NCI-H345 treated with DMSO at 0.1 percent for 48 hours (cell line): ENCODE results near the gene IP6K2.

Experiments
- DNase-seq: peaks from one replicate; lab custom pipeline; 2025; ENCODE audit not compliant: unreplicated experiment; lab: John Stamatoyannopoulos, UW

Gene IP6K2

GRCh38 chr3:48690846-48691458 is 26.1 kb downstream of the IP6K2 start:
- no peak for DNase-seq

- no peak for DNase-seq
Measured at GRCh38 chr3:48689384-48689783, 27.6 kb downstream of the IP6K2 start.

- no peak for DNase-seq
Measured at GRCh38 chr3:48688737-48689075, 28.3 kb downstream of the IP6K2 start.

GRCh38 chr3:48688032-48688736 is 28.8 kb downstream of the IP6K2 start:
- no peak for DNase-seq

- no peak for DNase-seq
Measured at GRCh38 chr3:48687220-48687678, 29.8 kb downstream of the IP6K2 start.

GRCh38 chr3:48686538-48687219 is 30.3 kb downstream of the IP6K2 start:
- no peak for DNase-seq

GRCh38 chr3:48685603-48686511 is 31.2 kb downstream of the IP6K2 start, which contains the start of gene NCKIPSD:
TSS of gene NCKIPSD (minus strand) at chr3:48685915. CDS start at chr3:48685807, 108 bp downstream.
- DNase-seq = peak; percentile 41

- no peak for DNase-seq
Measured at GRCh38 chr3:48685293-48685602, 31.8 kb downstream of the IP6K2 start.

GRCh38 chr3:48684480-48685143 is 32.4 kb downstream of the IP6K2 start:
- DNase-seq = no peak

GRCh38 chr3:48684054-48684349 is 33.0 kb downstream of the IP6K2 start:
- no peak for DNase-seq

- no peak for DNase-seq
Measured at GRCh38 chr3:48682786-48683185, 34.2 kb downstream of the IP6K2 start.

GRCh38 chr3:48681974-48682610 is 34.9 kb downstream of the IP6K2 start:
- no peak for DNase-seq

GRCh38 chr3:48681541-48681880 is 35.5 kb downstream of the IP6K2 start:
- DNase-seq = no peak

- no peak for DNase-seq
Measured at GRCh38 chr3:48680811-48681540, 36.0 kb downstream of the IP6K2 start.

GRCh38 chr3:48679411-48680391 is 37.3 kb downstream of the IP6K2 start:
- no peak for DNase-seq

- no peak for DNase-seq
Measured at GRCh38 chr3:48678566-48679380, 38.2 kb downstream of the IP6K2 start.

GRCh38 chr3:48678056-48678455 is 39.0 kb downstream of the IP6K2 start:
- no peak for DNase-seq

GRCh38 chr3:48674505-48674904 is 42.5 kb downstream of the IP6K2 start:
- DNase-seq = no peak
